HG03103 (cell line): ENCODE measurements around the gene JAG1.
A peak's percentile ranks its signal among the peaks of the same experiment; 100 is the strongest.

ENCODE experiments used
- ATAC-seq: cut with Tn5 transposase; IDR thresholded peaks from one replicate; pipeline ENCODE4 v1.9.1; 2021; ENCODE audit warnings: low read depth; ENCODE audit not compliant: unreplicated experiment

JAG1 gene

DNA sequence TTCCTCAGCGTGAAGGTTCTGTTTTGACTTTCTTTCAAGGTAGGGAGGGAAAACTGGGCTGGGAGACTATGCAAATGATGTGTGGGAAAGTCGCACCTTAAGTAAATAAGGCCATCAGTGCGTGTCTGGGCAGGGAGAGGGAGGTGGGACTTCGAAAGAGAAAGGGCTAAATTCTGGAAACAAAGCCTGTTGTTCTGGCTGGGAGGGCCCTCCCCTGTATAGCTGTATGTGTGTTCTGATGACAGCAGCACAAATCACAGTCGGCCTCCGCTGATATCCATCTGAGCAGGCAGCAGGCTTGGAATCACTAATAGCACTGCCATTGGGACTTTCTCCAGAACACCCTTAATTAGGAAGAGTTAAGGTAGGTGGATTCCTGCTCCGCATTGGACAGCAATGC lies 19.2 kb downstream of the JAG1 start:
- ATAC-seq, result no peak

GRCh38 chr20:10654250-10654610 lies 19.6 kb downstream of the JAG1 start:
- ATAC-seq, result no peak

- peak; percentile 43 for ATAC-seq
These were observed 20.1 kb downstream of the JAG1 start for GRCh38 chr20:10653599-10654249.

DNA sequence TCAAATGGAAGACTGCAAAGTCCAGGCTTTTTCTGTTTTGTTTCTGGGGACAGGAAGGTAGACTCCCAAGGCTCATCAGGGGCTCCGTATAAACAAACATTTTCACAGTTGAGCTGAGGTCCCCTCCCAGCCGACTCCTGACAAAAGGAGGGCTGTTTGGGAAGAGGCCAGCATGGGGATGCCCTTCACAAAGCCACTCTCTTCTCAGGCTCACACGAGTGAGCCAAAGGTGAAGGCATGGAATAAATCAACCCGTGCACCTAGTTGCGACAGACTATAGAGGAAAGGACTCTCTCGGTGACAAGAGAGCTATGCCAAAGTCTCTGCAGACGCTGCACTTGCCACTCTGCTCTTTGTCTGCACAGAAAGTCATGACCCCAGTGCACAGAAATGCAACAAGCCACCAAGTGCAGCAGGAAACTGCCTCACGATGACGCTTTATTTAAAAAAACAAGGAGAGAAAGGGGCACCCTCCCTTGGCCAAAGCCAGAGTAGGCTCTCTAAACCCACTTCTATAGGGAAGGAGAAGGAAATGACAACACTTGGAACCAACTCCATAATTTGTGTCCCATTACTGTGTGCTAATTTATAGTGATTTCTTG lies 21.0 kb downstream of the JAG1 start:
- no peak for ATAC-seq

DNA sequence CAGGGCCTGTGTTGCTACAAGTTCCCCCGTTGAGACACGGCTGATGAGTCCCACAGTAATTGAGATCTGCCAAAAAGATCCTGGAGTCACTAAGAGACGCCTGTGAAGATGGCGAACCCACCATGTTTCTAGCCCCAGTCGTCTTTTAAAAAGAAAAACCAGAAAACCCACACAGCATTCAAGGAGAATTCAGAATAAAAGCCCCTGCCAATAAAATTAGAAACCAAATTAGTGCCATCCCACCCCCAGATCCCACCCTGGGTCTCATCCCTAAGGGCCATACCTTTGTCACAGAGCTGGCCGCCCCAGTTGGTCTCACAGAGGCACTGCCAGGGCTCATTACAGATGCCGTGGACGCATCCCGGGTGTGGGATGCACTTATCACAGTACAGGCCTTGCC lies 21.6 kb downstream of the JAG1 start:
- no peak for ATAC-seq

- no peak for ATAC-seq
These were observed 22.4 kb downstream of the JAG1 start for GRCh38 chr20:10651227-10651990.

- no peak for ATAC-seq
These were observed 24.0 kb downstream of the JAG1 start for GRCh38 chr20:10649797-10650160.

GRCh38 chr20:10649080-10649796 lies 24.6 kb downstream of the JAG1 start:
- no peak for ATAC-seq

DNA sequence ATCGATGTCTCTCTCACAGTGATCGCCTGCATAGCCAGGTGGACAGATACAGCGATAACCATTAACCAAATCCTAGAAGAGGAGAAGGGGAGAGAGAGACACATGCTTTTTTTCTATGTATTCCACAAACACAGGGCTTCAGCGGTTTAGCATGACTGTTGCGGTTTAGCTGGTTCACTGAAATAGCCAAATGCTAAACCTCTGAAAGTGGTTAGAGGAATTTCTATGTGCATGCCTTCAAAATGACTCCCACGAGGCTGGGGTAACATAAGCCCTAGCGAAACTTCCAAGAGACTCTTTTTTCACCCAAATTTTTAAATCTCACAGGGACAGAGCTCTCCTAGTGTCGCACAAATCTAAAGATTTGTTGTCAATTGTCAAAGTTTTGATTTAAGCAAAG lies 25.1 kb downstream of the JAG1 start:
- ATAC-seq, result no peak

- no peak for ATAC-seq
These were observed 25.9 kb downstream of the JAG1 start for GRCh38 chr20:10647909-10648308.

GRCh38 chr20:10647471-10647870 lies 26.3 kb downstream of the JAG1 start:
- peak; percentile 61 for ATAC-seq

GRCh38 chr20:10646886-10647420 lies 26.8 kb downstream of the JAG1 start:
- ATAC-seq, result no peak

DNA sequence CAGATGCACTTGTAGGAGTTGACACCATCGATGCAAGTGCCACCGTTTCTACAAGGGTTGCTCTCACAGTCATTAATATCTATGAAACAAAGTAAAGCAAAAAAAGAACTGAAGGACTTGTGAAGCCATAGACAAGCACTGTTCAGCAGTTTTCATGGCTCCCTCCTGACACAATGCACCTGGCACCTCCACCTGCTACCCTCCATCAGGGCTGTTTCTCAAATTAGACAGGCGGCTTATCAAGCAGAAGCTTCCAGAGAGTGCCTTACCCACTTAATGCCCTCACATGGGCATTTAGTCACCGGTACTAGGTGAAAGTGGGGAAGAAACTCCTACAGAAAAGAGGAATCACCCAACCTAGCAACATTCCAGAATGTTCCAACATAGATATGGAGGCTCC lies 27.8 kb downstream of the JAG1 start:
- ATAC-seq, result no peak

- no peak for ATAC-seq
These were observed 28.6 kb downstream of the JAG1 start for GRCh38 chr20:10645205-10645570.

DNA sequence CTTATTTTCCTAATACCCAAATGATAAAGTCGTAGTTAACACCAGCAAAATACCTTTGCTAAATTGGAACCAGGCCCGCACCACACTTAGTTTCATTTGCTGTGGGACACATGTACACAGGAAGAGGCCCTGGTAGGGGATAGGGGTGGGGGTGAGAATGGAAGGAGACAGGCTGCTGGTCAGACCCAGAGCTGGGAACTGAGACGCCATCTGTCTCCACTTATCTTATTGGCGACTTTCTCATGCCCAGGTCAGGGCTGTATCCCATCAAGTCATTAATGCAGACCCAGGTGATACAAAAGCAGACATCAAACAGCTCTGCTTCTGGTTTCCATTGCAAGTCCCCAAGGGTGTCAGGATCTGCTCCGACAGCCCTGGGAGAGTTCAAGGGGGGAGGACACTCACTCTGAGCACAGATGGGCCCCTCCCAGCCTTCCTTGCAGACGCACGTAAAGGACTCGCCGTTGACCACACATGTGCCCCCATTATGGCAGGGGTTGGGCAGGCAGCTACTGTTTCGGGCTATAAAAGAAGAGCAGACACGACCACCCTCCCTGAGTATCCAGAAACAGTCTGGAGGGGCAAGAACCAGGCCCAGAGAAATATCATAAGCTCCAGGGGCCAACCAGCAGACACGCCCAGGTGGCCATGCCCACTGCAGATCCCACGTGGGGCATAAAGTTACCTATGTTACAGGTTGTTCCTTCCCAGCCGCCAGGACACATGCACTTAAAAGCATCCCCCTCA lies 29.2 kb downstream of the JAG1 start:
- ATAC-seq, result no peak

DNA sequence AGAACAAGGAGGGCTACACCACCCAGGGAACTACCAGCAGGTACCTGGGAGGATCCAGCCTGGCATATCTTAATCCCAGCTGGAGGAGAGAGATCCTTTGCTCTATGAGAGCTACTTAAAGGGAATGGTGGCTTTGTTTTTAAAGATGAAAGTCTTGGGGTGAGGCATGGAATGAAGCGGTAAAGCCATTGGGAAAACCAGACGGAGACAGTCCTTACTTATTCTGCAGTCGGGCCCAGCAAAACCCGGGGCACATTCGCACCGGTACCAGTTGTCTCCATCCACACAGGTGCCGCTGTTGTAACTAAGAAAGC lies 30.3 kb downstream of the JAG1 start:
- no peak for ATAC-seq

GRCh38 chr20:10642856-10643559 lies 30.8 kb downstream of the JAG1 start:
- ATAC-seq, result no peak

DNA sequence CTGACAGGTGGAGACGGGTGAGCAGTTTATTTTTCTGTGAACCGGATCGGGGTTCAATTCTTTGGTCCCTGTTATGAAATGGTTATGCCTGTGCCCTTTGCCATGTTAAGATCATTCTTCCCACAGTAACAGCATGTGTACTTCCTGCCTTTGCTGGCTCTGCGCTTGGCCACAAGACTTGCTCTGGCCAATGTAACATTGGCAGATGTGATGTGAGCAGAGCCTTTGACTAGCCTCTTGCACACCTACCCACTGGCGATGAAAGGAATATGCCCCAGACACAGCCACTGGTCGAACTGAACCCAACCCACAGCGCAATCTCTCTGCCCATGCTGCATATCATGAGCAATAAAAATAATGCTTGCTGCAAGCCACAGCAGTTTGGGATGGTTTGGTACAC lies 31.9 kb downstream of the JAG1 start:
- no peak for ATAC-seq

DNA sequence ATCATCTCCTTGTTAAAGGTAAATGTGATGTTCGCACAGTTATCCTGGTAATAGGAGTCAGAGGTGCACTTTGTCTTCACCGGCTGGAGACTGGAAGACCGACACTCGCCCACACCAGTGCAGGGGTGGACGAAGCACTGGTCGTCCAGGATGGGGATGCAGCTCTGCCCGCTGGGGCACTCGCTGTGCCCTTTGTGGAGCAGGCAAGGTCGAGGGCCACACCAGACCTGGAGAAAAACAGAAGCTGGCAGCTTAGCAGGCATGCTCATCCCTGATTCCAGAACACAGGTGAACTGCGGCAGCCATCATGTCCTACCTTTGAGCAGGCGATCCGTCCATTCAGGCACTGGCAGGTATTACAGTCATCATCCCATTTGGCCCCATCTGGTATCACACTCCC lies 32.3 kb downstream of the JAG1 start:
- no peak for ATAC-seq

- ATAC-seq, result no peak
These were observed 32.9 kb downstream of the JAG1 start for GRCh38 chr20:10640897-10641296.
